Activated CD4-positive, alpha-beta T cell treated with anti-CD3 and anti-CD28 coated beads for 4 hours (primary cell): Measurements from ENCODE around the gene MATK.

ENCODE experiments used
- DNase-seq, 2 donors: peaks; one replicate each; pipeline ENCODE4 v3.0.0-alpha.2; 2020

MATK gene

GRCh38 chr19:3814648-3815047 lies 28.5 kb upstream of the MATK start:
- no peak for DNase-seq

GRCh38 chr19:3813473-3814392 lies 27.6 kb upstream of the MATK start:
- DNase-seq = peak in 1 of 2 donors; percentile 32

- no peak for DNase-seq
Observed at GRCh38 chr19:3810708-3811355, 24.7 kb upstream of the MATK start.

GRCh38 chr19:3809881-3810707 lies 23.9 kb upstream of the MATK start:
- DNase-seq = no peak

GRCh38 chr19:3808420-3809143 lies 22.4 kb upstream of the MATK start:
- no peak for DNase-seq

- no peak for DNase-seq
Observed at GRCh38 chr19:3807574-3808354, 21.6 kb upstream of the MATK start.

- DNase-seq = no peak
Observed at GRCh38 chr19:3807131-3807480, 20.9 kb upstream of the MATK start.

GRCh38 chr19:3805859-3806258 lies 19.7 kb upstream of the MATK start:
- no peak for DNase-seq

- no peak for DNase-seq
Observed at GRCh38 chr19:3804429-3804828, 18.2 kb upstream of the MATK start.

- no peak for DNase-seq
Observed at GRCh38 chr19:3803986-3804385, 17.8 kb upstream of the MATK start.

- no peak for DNase-seq
Observed at GRCh38 chr19:3803114-3803888, 17.1 kb upstream of the MATK start.

GRCh38 chr19:3801412-3802096 lies 15.4 kb upstream of the MATK start:
- peak; percentile 64 to 66 for DNase-seq

GRCh38 chr19:3800996-3801395 lies 14.8 kb upstream of the MATK start:
- DNase-seq = no peak

- DNase-seq = no peak
Observed at GRCh38 chr19:3798137-3798536, 12.0 kb upstream of the MATK start.

- no peak for DNase-seq
Observed at GRCh38 chr19:3796358-3796757, 10.2 kb upstream of the MATK start.

GRCh38 chr19:3793799-3794198 lies 7.6 kb upstream of the MATK start:
- no peak for DNase-seq

- no peak for DNase-seq
Observed at GRCh38 chr19:3792114-3792513, 5.9 kb upstream of the MATK start.

- no peak for DNase-seq
Observed at GRCh38 chr19:3790941-3791340, 4.8 kb upstream of the MATK start.

GRCh38 chr19:3790209-3790734 lies 4.1 kb upstream of the MATK start:
- no peak for DNase-seq
